Stomach (tissue), 4 donors: Measurements from ENCODE around the gene C16orf96.

Experiments
- CTCF ChIP-seq, 7 experiments: fragments of 450-650 bp in 4 of 7; fragments of 200-600 bp in 3 of 7; sonication (generic) in 3 of 7; IDR thresholded peaks; one replicate each; pipeline ENCODE4 v1.5.1; 2016 to 2019; ENCODE audit warnings: antibody characterized with exemption in 7 of 7, control low read depth in 2 of 7, mild to moderate bottlenecking in 1 of 7
- POLR2A ChIP-seq, 4 donors: fragments of 450-650 bp; IDR thresholded peaks; one replicate each; pipeline ENCODE4 v1.6.1; 2016; ENCODE audit warnings: antibody characterized with exemption in 4 of 4, control low read depth in 2 of 4, mild to moderate bottlenecking in 1 of 4, moderate library complexity in 1 of 4
- POLR2AphosphoS5 ChIP-seq, 3 donors: sonication (generic); formaldehyde crosslinking; IDR thresholded peaks; one replicate each; pipeline ENCODE4 v1.6.1; 2016; ENCODE audit warnings: antibody characterized with exemption in 3 of 3

- TF ChIP-seq POLR2AphosphoS5 (IDR thresholded peaks at IDR 0.05), result no peak
- TF ChIP-seq CTCF (IDR thresholded peaks at IDR 0.05), result no peak
- no peak for TF ChIP-seq POLR2A (IDR thresholded peaks at IDR 0.05)
Observed at GRCh38 chr16:4612474-4612931, 56.4 kb downstream of the C16orf96 start.
